IMR-90 (cell line): Measurements from ENCODE around the gene MAP3K3. TPM values are rescaled to one million over a fixed set of nuclear protein-coding genes. Genes with fewer than 3 reads are reported as not detected.

Source experiments
- ATAC-seq: fragments of 200-7000 bp; cut with Tn5 transposase; 2 replicates; pipeline ENCODE4 v1.9.1; 2020; ENCODE audit warnings: low read depth, mild to moderate bottlenecking, moderate library complexity
- BruUV-seq: library from RNA; stranded (reverse); fragments of 400-500 nt; replicated peaks from 2 replicates; lab custom pipeline; 2021; lab: Mats Ljungman, UMichigan
- CTCF ChIA-PET: fragments of 300-600 bp; formaldehyde crosslinking; extraction: SDS; loops from one replicate; lab custom pipeline; 2021; ENCODE audit warnings: antibody characterized with exemption; lab: Yijun Ruan, JAX
- POLR2A ChIA-PET: fragments of 300-600 bp; sonication (Branson Sonifier 250); formaldehyde crosslinking; loops from one replicate; lab custom pipeline; 2022; ENCODE audit warnings: antibody characterized with exemption; ENCODE audit not compliant: unreplicated experiment; lab: Charles Lee
- DNase-seq: peaks from one replicate; pipeline ENCODE4 v3.0.0; 2013
- H2AFZ ChIP-seq: replicated peaks from 2 replicates; pipeline ENCODE3; 2013; ENCODE audit warnings: low read length, mild to moderate bottlenecking; ENCODE audit not compliant: poor library complexity
- H2AK5ac ChIP-seq: 2 replicates; pipeline ENCODE4 v1.6.1; 2013; ENCODE audit warnings: low read depth, low read length, inconsistent platforms
- H2AK9ac ChIP-seq: replicated peaks from 2 replicates; pipeline ENCODE3; 2013; ENCODE audit warnings: mild to moderate bottlenecking, low read depth, low read length, moderate library complexity; ENCODE audit not compliant: poor library complexity
- H2BK120ac ChIP-seq: 2 replicates; pipeline ENCODE4 v1.6.1; 2013; ENCODE audit warnings: low read depth, low read length, inconsistent platforms
- H2BK15ac ChIP-seq: 3 replicates; pipeline ENCODE4 v1.6.1; 2013; ENCODE audit warnings: low read depth, low read length, inconsistent platforms
- H2BK20ac ChIP-seq: 2 replicates; pipeline ENCODE4 v1.6.1; 2013; ENCODE audit warnings: low read depth, mild to moderate bottlenecking, inconsistent platforms, low read length, moderate library complexity
- H2BK5ac ChIP-seq: 2 replicates; pipeline ENCODE4 v1.6.1; 2013; ENCODE audit warnings: mild to moderate bottlenecking, low read depth, low read length, inconsistent platforms; ENCODE audit not compliant: poor library complexity, severe bottlenecking
- H3K14ac ChIP-seq: replicated peaks from 2 replicates; pipeline ENCODE4 v1.6.1; 2013; ENCODE audit warnings: low read depth, low read length, inconsistent platforms
- H3K18ac ChIP-seq: 2 replicates; pipeline ENCODE4 v1.6.1; 2013; ENCODE audit warnings: low read depth, low read length, control low read depth
- H3K23ac ChIP-seq: 2 replicates; pipeline ENCODE4 v1.6.1; 2013; ENCODE audit warnings: low read depth, low read length, inconsistent platforms
- H3K27ac ChIP-seq: 2 replicates; pipeline ENCODE4 v1.5.1; 2013; ENCODE audit warnings: mild to moderate bottlenecking, control low read depth, low read length; ENCODE audit not compliant: insufficient read depth
- H3K27me3 ChIP-seq: 2 replicates; pipeline ENCODE4 v1.6.1; 2013; ENCODE audit warnings: low read length; ENCODE audit not compliant: control insufficient read depth, insufficient read depth
- H3K36me3 ChIP-seq: 2 replicates; pipeline ENCODE4 v1.6.1; 2013; ENCODE audit warnings: low read length, mixed read lengths; ENCODE audit not compliant: control insufficient read depth, insufficient read depth
- H3K4ac ChIP-seq: 2 replicates; pipeline ENCODE4 v1.6.1; 2013; ENCODE audit warnings: low read depth, low read length, inconsistent platforms
- H3K4me1 ChIP-seq: 2 replicates; pipeline ENCODE4 v1.6.1; 2013; ENCODE audit warnings: low read length, mixed read lengths; ENCODE audit not compliant: control insufficient read depth, insufficient read depth
- H3K4me2 ChIP-seq: 2 replicates; pipeline ENCODE4 v1.6.1; 2013; ENCODE audit warnings: low read depth, mild to moderate bottlenecking, control low read depth, low read length, moderate library complexity
- H3K4me3 ChIP-seq: 2 replicates; pipeline ENCODE4 v1.5.1; 2013; ENCODE audit warnings: low read depth, mild to moderate bottlenecking, control low read depth, low read length, moderate library complexity; ENCODE audit not compliant: insufficient read depth
- H3K56ac ChIP-seq: 2 replicates; pipeline ENCODE4 v1.6.1; 2013; ENCODE audit warnings: low read length, inconsistent platforms; ENCODE audit not compliant: insufficient read depth; ENCODE audit errors: extremely low read depth
- H3K79me1 ChIP-seq, 2 experiments: 2 replicates each; pipeline ENCODE4 v1.6.1; 2013; ENCODE audit warnings: low read length in 2 of 2, inconsistent platforms in 1 of 2, low read depth in 1 of 2
- H3K9ac ChIP-seq: 2 replicates; pipeline ENCODE4 v1.6.1; 2013; ENCODE audit warnings: low read depth, low read length, control low read depth
- H3K9me1 ChIP-seq: 2 replicates; pipeline ENCODE4 v1.6.1; 2013; ENCODE audit warnings: low read length, inconsistent platforms; ENCODE audit not compliant: insufficient read depth
- H3K9me3 ChIP-seq: 2 replicates; pipeline ENCODE4 v1.6.1; 2013; ENCODE audit warnings: low read length; ENCODE audit not compliant: control insufficient read depth, insufficient read depth
- H4K20me1 ChIP-seq: 2 replicates; pipeline ENCODE4 v1.6.1; 2013; ENCODE audit warnings: low read length, inconsistent platforms; ENCODE audit not compliant: insufficient read depth
- H4K5ac ChIP-seq: 2 replicates; pipeline ENCODE4 v1.6.1; 2013; ENCODE audit warnings: mild to moderate bottlenecking, low read depth, low read length, control low read depth
- H4K8ac ChIP-seq, 2 experiments: 2 replicates each; pipeline ENCODE4 v1.6.1; 2013; ENCODE audit warnings: low read depth in 2 of 2, low read length in 2 of 2, control low read depth in 1 of 2, inconsistent platforms in 1 of 2
- H4K91ac ChIP-seq: 2 replicates; pipeline ENCODE4 v1.6.1; 2013; ENCODE audit warnings: low read depth, low read length, inconsistent platforms; ENCODE audit not compliant: insufficient read depth
- BHLHE40 ChIP-seq: fragments of 150-350 bp; IDR thresholded peaks from 2 replicates; pipeline ENCODE4 v1.6.1; 2016; ENCODE audit warnings: mild to moderate bottlenecking, low read depth, low read length
- CHD1 ChIP-seq: IDR thresholded peaks from 2 replicates; pipeline ENCODE4 v1.6.1; 2012; ENCODE audit warnings: low read depth, low read length, improper control_type of control experiment
- CTCF ChIP-seq: conservative IDR thresholded peaks from 2 replicates; pipeline ENCODE4 v1.5.1; 2012; ENCODE audit warnings: mild to moderate bottlenecking, low read depth, low read length, improper control_type of control experiment
- FOS ChIP-seq: fragments of 150-350 bp; IDR thresholded peaks from 2 replicates; pipeline ENCODE4 v1.6.1; 2016; ENCODE audit warnings: low read depth, low read length
- MAFK ChIP-seq: IDR thresholded peaks from 2 replicates; pipeline ENCODE4 v1.6.1; 2012; ENCODE audit warnings: low read depth, low read length, improper control_type of control experiment
- MAZ ChIP-seq: IDR thresholded peaks from 2 replicates; pipeline ENCODE4 v1.6.1; 2012; ENCODE audit warnings: low read depth, mild to moderate bottlenecking, low read length, improper control_type of control experiment, moderate library complexity, borderline replicate concordance
- MXI1 ChIP-seq: IDR thresholded peaks from 2 replicates; pipeline ENCODE4 v1.6.1; 2012; ENCODE audit warnings: low read depth, mild to moderate bottlenecking, low read length, moderate library complexity, borderline replicate concordance
- NFE2L2 ChIP-seq: fragments of 150-350 bp; IDR thresholded peaks from 2 replicates; pipeline ENCODE4 v1.6.1; 2016; ENCODE audit warnings: low read depth, mild to moderate bottlenecking, low read length
- POLR2A ChIP-seq: IDR thresholded peaks from 2 replicates; pipeline ENCODE4 v1.6.1; 2012; ENCODE audit warnings: mild to moderate bottlenecking, low read depth, low read length
- RCOR1 ChIP-seq: IDR thresholded peaks from 2 replicates; pipeline ENCODE4 v1.6.1; 2012; ENCODE audit warnings: mild to moderate bottlenecking, low read length, improper control_type of control experiment; ENCODE audit not compliant: insufficient replicate concordance
- RFX5 ChIP-seq: IDR thresholded peaks from 2 replicates; pipeline ENCODE4 v1.8.0; 2012; ENCODE audit warnings: low read depth, mild to moderate bottlenecking, low read length, moderate library complexity
- SMC3 ChIP-seq: fragments of 150-350 bp; IDR thresholded peaks from 2 replicates; pipeline ENCODE4 v1.6.1; 2016; ENCODE audit warnings: low read depth, mild to moderate bottlenecking, antibody characterized with exemption, low read length, moderate library complexity
- USF2 ChIP-seq: fragments of 150-350 bp; IDR thresholded peaks from 2 replicates; pipeline ENCODE4 v1.6.1; 2017; ENCODE audit warnings: mild to moderate bottlenecking, antibody characterized with exemption, low read length, low read depth
- WGBS, 2 experiments: methylation state at CpG; one replicate each; pipeline versions ENCODE4 v1.1.5 to v1.1.7; 2013; ENCODE audit warnings: missing lambda C conversion rate in 2 of 2; ENCODE audit not compliant: insufficient read length in 1 of 2; ENCODE audit errors: extremely low coverage in 2 of 2; 5-methylcytosine and 5-hydroxymethylcytosine counted together
- dilution Hi-C: fragments of 300-500 bp; cut with HindIII; formaldehyde crosslinking; loops from one replicate; pipeline ENCODE4 v1.14.3; 2018; ENCODE audit warnings: low sequenced_read_pairs; ENCODE audit not compliant: unreplicated experiment
- in situ Hi-C: fragments of 300-500 bp; cut with MboI; formaldehyde crosslinking; loops from 3 replicates; pipeline ENCODE4 v1.14.3; 2019; ENCODE audit warnings: low sequenced_read_pairs, inconsistent platforms, mixed read lengths
- intact Hi-C: fragments of 100-400 bp; cut with micrococcal nuclease; formaldehyde crosslinking; loops from 2 replicates; pipeline ENCODE4 v1.10.0; 2022
- polyA plus RNA-seq, 3 experiments: library from polyadenylated mRNA; depleted of rRNA; stranded (reverse); fragments of >200 nt; gene quantifications; 2 replicates each; pipeline ENCODE4 v1.2.3, GENCODE V29; 2012; ENCODE audit warnings: low replicate concordance in 1 of 3
- total RNA-seq: library from RNA; depleted of rRNA; stranded (reverse); fragments of >200 nt; gene quantifications from 2 replicates; pipeline ENCODE4 v1.2.3, GENCODE V29; 2012

MAP3K3 gene
- total and polyA plus RNA-seq, 2 of the 4 experiments (the other 2 are of a cell fraction) = 19.1 to 25.6 TPM

- Histone ChIP-seq H2BK120ac (no peak overlapping the region), H3K4me3 (no peak overlapping the region), H3K27me3 (no peaks in the 10 kb centered on the region), H3K9ac (no peak overlapping the region), H2AK9ac (no peak overlapping the region), H4K5ac (no peak overlapping the region), H3K23ac (no peak overlapping the region), H4K91ac (no peak overlapping the region), H2AK5ac (no peak overlapping the region), H3K14ac (no peak overlapping the region), H3K56ac (no peak overlapping the region), H3K9me3 (no peaks in the 10 kb centered on the region), H4K8ac (no peak overlapping the region), H3K18ac (no peak overlapping the region), H3K4me1 (no peaks in the 10 kb centered on the region), H2AFZ (no peak overlapping the region), H3K4ac (no peak overlapping the region), H2BK20ac (no peak overlapping the region), H2BK5ac (no peak overlapping the region), H3K4me2 (no peak overlapping the region), H2BK15ac (no peak overlapping the region), H3K9me1 (no peaks in the 10 kb centered on the region), H3K36me3 (peaks cover 9% of the 10 kb centered on the region), H4K20me1 (peaks cover 3% of the 10 kb centered on the region; the same call in 1 of the 2 replicates), H3K27ac (no peak overlapping the region), H3K79me1 (no peaks in the 10 kb centered on the region; a peak in 1 of 4 replicates)
- TF ChIP-seq MAZ (no peak), FOS (no peak), CTCF (no peak), BHLHE40 (no peak), CHD1 (no peak), SMC3 (no peak), MAFK (no peak), RCOR1 (no peak), MXI1 (no peak), NFE2L2 (no peak), RFX5 (no peak), POLR2A (no peak), USF2 (no peak)
- POLR2A ChIA-PET = no interaction called here
- CTCF ChIA-PET = no interaction called here
- ATAC-seq (no peak), DNase-seq (no peak)
- dilution Hi-C loops = no loop called here
- WGBS, 2 experiments = no CpG with 5 or more reads among the region's 1 CpG
- intact Hi-C loops = loop anchor here (10.0 kb wide), 1 partner anchor 52 kb away; no protein-coding TSS in a partner anchor
- no TSS peak for BruUV-seq
- in situ Hi-C loops = no loop called here
Measured at GRCh38 chr17:63682441-63682840, 60.2 kb downstream of the MAP3K3 start.
